HG03097 (cell line): ENCODE results near the gene ERO1A.
A peak's percentile ranks its signal among the peaks of the same experiment; 100 is the strongest.
"Not testable (repeated sequence)": the region's sequence is repeated elsewhere in the genome, so short reads cannot be mapped to it uniquely, and the experiment has no call there.

Experiments used
- ATAC-seq: cut with Tn5 transposase; IDR thresholded peaks from one replicate; pipeline ENCODE4 v1.9.1; 2021; ENCODE audit not compliant: unreplicated experiment, low FRiP score

Gene ERO1A

GRCh38 chr14:52695481-52696091, at the start of gene ERO1A:
ERO1A (minus strand) TSS chr14:52695558; CDS start chr14:52695481, 77 bp downstream.
- ATAC-seq = peak; percentile 65

GRCh38 chr14:52741865-52742264, 46.5 kb upstream of the ERO1A start:
- no peak for ATAC-seq

GRCh38 chr14:52740751-52741150, 45.4 kb upstream of the ERO1A start:
- no peak for ATAC-seq

- ATAC-seq = no peak
These were observed 43.1 kb upstream of the ERO1A start for GRCh38 chr14:52738409-52738808.

- ATAC-seq = no peak
These were observed 40.6 kb upstream of the ERO1A start for GRCh38 chr14:52735921-52736489.

- no peak for ATAC-seq
These were observed 38.5 kb upstream of the ERO1A start for GRCh38 chr14:52733824-52734223.

DNA sequence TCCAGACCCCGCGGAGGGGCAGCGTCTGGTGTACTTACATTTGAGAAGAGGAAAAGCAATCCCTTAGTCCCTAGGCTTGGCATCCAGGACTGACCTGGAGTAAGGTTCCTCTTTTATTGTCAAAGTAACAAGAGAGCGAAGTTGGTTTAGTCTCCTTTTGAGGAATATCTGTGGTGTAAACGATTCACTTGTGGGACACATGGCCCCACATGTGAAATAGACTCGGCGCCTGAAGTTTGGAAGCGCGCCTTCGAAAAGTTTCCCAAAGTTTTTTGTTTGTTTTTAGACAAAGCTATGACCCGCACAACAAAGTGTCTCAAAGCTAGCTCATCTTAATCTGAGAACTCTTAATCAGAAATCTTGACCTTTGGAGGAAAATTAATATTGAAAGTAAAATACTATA, 35.4 kb upstream of the ERO1A start:
- ATAC-seq = no peak

- peak; percentile 86 for ATAC-seq
These were observed 34.8 kb upstream of the ERO1A start, which contains the start of gene STYX for GRCh38 chr14:52729925-52730708. STYX (plus strand) TSS chr14:52730166; CDS start chr14:52730475, 309 bp downstream.

- no peak for ATAC-seq
These were observed 34.2 kb upstream of the ERO1A start for GRCh38 chr14:52729585-52729924.

DNA sequence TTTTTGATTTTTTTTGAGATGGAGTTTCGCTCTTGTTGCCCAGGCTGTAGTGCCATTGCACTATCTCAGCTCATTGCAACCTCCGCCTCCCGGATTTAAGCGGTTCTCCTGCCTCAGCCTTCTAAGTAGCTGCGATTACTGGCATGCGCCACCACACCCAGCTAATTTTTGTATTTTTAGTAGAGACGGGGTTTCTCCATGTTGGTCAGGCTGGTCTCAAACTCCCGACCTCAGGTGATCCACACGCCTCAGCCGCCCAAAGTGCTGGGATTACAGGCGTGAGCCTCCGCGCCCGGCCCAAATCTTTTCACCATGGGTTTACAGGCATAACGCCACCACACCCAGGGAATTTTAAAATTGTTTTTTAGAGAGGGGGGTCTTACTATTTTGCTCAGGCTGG, 33.7 kb upstream of the ERO1A start:
- ATAC-seq = not testable (repeated sequence)

GRCh38 chr14:52727509-52727908, 32.2 kb upstream of the ERO1A start:
- not testable (repeated sequence) for ATAC-seq

DNA sequence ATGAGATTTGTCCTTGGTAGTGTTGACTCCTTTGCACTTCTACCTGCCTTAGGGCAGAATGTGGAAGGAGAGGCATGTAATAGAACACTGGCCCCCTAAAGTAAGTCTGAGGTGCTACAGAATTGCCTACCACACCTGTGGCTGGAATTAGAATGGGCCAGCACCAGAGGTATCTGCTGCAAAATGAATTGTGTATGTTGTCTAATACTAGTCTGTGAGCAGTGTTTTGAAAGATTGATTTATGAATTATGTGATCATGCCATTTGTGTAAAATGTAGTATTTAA, 28.9 kb upstream of the ERO1A start:
- no peak for ATAC-seq

GRCh38 chr14:52723514-52724359, 28.4 kb upstream of the ERO1A start:
- ATAC-seq = no peak

DNA sequence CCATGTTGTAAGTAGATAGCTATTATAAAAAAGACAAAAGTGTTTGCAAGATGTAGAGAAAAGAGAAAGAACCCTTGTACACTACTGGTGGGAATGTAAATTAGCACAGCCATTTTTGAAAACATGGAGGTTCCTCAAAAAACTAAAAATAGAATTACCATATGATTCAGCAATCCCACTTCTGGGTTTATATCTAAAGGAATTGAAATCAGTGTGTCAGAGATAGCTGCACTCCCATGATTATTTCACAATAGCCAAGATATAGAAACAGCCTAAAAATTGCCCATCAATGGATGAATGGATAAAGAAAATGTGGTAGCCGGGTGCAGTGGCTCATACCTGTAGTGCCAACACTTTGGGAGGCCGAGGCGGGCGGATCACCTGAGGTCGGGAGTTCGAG, 20.8 kb upstream of the ERO1A start:
- ATAC-seq = no peak

GRCh38 chr14:52711666-52712065, 16.3 kb upstream of the ERO1A start:
- no peak for ATAC-seq

DNA sequence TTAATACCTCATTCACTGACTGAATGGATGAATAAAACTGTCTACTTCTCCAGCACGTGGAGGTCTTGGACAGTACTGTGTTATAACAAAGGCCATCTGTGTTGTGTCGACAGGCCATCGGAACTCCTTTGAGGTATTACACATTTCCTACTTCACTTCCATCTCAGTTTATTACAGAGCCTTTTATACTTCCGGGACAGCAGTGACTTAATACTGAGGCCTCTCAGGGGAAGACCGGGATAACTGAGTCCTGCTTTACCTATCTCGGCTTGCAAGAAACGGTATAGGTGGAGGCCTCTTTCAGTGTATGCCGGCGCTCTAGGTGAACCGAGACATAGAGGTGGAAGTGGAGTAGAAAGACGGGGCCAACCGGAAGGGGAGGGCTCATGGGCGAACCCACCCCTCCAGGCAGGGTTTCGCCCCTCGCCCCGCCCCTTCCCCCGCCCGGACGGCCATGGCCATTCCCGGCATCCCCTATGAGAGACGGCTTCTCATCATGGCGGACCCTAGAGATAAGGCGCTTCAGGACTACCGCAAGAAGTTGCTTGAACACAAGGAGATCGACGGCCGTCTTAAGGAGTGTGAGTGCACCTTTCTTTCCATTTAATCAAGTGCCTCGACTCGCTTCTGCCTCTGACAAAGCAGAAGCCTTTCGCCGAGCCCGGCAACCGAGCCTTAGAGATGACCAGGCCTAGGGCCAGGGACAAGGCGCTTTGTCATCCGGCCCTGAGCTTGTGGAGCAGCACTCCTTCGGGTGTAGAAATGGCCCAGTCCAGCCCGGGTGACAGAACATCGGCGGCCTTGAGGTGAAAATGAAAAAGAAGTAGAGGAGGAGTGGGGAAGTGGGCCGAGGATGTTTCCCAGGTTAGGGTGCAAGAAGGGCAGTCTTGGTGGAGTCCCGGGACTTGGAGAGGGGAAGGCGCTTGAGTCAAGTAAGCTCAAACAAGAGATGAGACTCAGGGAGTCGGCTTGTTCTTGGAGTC, 11.7 kb upstream of the ERO1A start, which contains the start of gene PSMC6:
Gene PSMC6, plus strand, starts transcription at position 477 of the 983 bp plus-strand sequence. Its CDS starts 20 bp downstream, at position 497.
- ATAC-seq = peak; percentile 96

- ATAC-seq = no peak
These were observed 10.9 kb upstream of the ERO1A start for GRCh38 chr14:52706286-52706685.

DNA sequence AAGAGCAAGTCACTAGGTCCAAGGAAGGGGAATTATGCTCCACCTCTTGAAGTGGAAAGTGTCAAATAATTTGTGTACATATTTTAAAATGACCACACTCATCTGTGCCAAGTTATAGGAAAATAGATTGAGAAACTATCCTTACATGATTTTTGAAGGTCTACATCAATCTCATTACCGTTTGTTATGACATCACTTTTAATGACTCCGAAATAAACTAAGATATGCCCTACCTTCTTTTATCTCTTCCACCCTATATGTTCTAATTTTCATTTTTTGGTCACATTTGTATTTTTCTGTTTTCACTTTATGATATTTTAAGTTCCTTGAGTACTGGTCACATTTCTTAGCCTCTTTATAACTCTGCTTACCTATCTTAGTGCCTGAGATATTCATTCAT, 8.3 kb upstream of the ERO1A start:
- no peak for ATAC-seq

DNA sequence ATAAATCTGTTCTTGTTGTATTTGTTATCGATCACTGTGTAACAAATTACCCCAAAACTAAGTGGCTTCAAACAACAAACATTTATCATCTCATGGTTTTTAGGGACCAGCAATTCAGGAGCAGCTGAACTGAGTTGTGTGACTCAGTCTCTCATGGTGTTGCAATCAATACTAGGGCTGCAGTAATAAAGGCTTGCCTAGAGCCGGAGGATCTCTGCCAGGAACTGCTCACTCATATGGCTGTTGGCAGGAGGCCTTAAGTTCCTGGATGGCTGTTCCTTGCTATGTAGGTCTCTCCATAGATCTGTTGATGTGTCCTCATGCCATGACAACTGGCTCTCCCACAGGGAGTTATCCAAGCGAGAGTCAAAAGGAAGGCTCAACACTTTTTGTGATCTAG, 7.9 kb upstream of the ERO1A start:
- ATAC-seq = no peak

DNA sequence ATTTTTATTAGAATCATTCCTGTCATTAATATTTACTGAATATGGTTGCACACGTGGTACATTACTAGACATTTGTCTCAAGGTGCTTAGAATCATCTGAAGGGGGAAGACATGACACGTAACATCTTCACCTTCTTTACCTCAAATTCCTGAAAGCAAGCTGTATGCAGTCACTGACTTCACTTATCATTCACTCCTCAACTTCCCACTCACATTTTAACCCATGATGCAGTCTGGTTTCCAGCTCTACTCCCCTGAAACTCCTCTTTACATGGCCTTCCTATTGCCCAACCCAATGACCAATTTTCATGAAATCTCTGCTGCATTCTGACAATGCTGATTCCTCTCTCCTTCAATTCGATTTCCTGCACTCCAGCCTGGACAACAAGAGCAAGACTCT, 5.9 kb upstream of the ERO1A start:
- no peak for ATAC-seq
